HG03025 (cell line): ENCODE data around the gene CRX.
"Not testable (repeated sequence)": the region's sequence is repeated elsewhere in the genome, so short reads cannot be mapped to it uniquely, and the experiment has no call there.

Experiments
- ATAC-seq: cut with Tn5 transposase; IDR thresholded peaks from one replicate; pipeline ENCODE4 v1.9.1; 2021; ENCODE audit warnings: mild to moderate bottlenecking, moderate library complexity; ENCODE audit not compliant: unreplicated experiment, low FRiP score

The CRX gene

GRCh38 chr19:47821460-47822020 lies at the start of gene CRX:
CRX (plus strand) TSS chr19:47821937; CDS start chr19:47834444, 12,507 bp downstream.
- ATAC-seq, result no peak

- no peak for ATAC-seq
These were observed 45.2 kb upstream of the CRX start for GRCh38 chr19:47776568-47776967.

- not testable (repeated sequence) for ATAC-seq
These were observed 44.3 kb upstream of the CRX start for GRCh38 chr19:47777245-47778048.

GRCh38 chr19:47778049-47778953 lies 43.4 kb upstream of the CRX start, which contains the start of gene SELENOW:
SELENOW (plus strand) TSS chr19:47778703; CDS start chr19:47778786, 83 bp downstream.
- no peak for ATAC-seq

- no peak for ATAC-seq
These were observed 42.8 kb upstream of the CRX start for GRCh38 chr19:47778954-47779351.

- ATAC-seq, result no peak
These were observed 42.1 kb upstream of the CRX start for GRCh38 chr19:47779524-47780214.

GRCh38 chr19:47780215-47780551 lies 41.6 kb upstream of the CRX start:
- no peak for ATAC-seq

GRCh38 chr19:47781590-47782262 lies 40.0 kb upstream of the CRX start:
- no peak for ATAC-seq

- no peak for ATAC-seq
These were observed 35.2 kb upstream of the CRX start for GRCh38 chr19:47786566-47786965.

- ATAC-seq, result not testable (repeated sequence)
These were observed 34.4 kb upstream of the CRX start for GRCh38 chr19:47787307-47787706.

- not testable (repeated sequence) for ATAC-seq
These were observed 31.9 kb upstream of the CRX start for GRCh38 chr19:47789811-47790210.

GRCh38 chr19:47790398-47790814 lies 31.3 kb upstream of the CRX start:
- no peak for ATAC-seq

- ATAC-seq, result no peak
These were observed 29.1 kb upstream of the CRX start for GRCh38 chr19:47792616-47793015.

- no peak for ATAC-seq
These were observed 27.2 kb upstream of the CRX start for GRCh38 chr19:47794526-47794925.

GRCh38 chr19:47796785-47797184 lies 25.0 kb upstream of the CRX start:
- no peak for ATAC-seq

GRCh38 chr19:47797996-47798903 lies 23.5 kb upstream of the CRX start:
- ATAC-seq, result no peak

GRCh38 chr19:47798904-47799266 lies 22.9 kb upstream of the CRX start:
- no peak for ATAC-seq

- no peak for ATAC-seq
These were observed 20.5 kb upstream of the CRX start for GRCh38 chr19:47801270-47801669.

- ATAC-seq, result no peak
These were observed 19.2 kb upstream of the CRX start for GRCh38 chr19:47802521-47803043.
